ENCODE results near the gene TMEM151A. TPM values are rescaled to one million over a fixed set of nuclear protein-coding genes. Genes with fewer than 3 reads are reported as not detected.

Gene TMEM151A
- total RNA-seq, 1 donor = 0.36 TPM

- Histone ChIP-seq H2AFZ (ENCODE audit: low read length) (no peak overlapping the region), H3K36me3 (ENCODE audit: insufficient read depth, low read length) (peaks cover 45% of the 10 kb centered on the region), H3K9me3 (ENCODE audit: low read depth, low read length) (no peaks in the 10 kb centered on the region), H3K79me2 (ENCODE audit: insufficient read depth, low read length) (peaks cover 42% of the 10 kb centered on the region), H3K4me3 (ENCODE audit: insufficient read depth, low read length) (no peak overlapping the region), H3K4me1 (ENCODE audit: insufficient read depth, low read length) (peaks cover 38% of the 10 kb centered on the region), H3K27ac (ENCODE audit: low read depth, low read length) (no peak overlapping the region), H4K20me1 (ENCODE audit: insufficient read depth, low read length) (peaks cover 24% of the 10 kb centered on the region), H3K4me2 (ENCODE audit: insufficient read depth, low read length) (no peak overlapping the region), H3K27me3 (ENCODE audit: insufficient read depth, low read length) (no peaks in the 10 kb centered on the region)
- DNase-seq (ENCODE audit: insufficient read length, low spot score, missing footprints) = peak; percentile 41
- TF ChIP-seq CTCF (IDR thresholded peaks at IDR 0.05; ENCODE audit: extremely low read depth, low read depth, low read length) = no peak
These were observed 47.5 kb downstream of the TMEM151A start for GRCh38 chr11:66339162-66339675.

GRCh38 chr11:66339686-66340483, 48.2 kb downstream of the TMEM151A start:
- Histone ChIP-seq H3K27ac (ENCODE audit: low read depth, low read length) (no peak overlapping the region), H2AFZ (ENCODE audit: low read length) (no peak overlapping the region)
- no peak for DNase-seq (ENCODE audit: insufficient read length, low spot score, missing footprints)

GRCh38 chr11:66340596-66341501, 49.2 kb downstream of the TMEM151A start:
- Histone ChIP-seq H4K20me1 (ENCODE audit: insufficient read depth, low read length) (peaks cover 11% of the 10 kb centered on the region), H3K4me2 (ENCODE audit: insufficient read depth, low read length) (no peak overlapping the region), H3K36me3 (ENCODE audit: insufficient read depth, low read length) (peaks cover 45% of the 10 kb centered on the region), H3K4me1 (ENCODE audit: insufficient read depth, low read length) (peaks cover 41% of the 10 kb centered on the region), H3K27ac (ENCODE audit: low read depth, low read length) (no peak overlapping the region), H3K9me3 (ENCODE audit: low read depth, low read length) (no peaks in the 10 kb centered on the region), H3K4me3 (ENCODE audit: insufficient read depth, low read length) (no peak overlapping the region), H3K27me3 (ENCODE audit: insufficient read depth, low read length) (no peaks in the 10 kb centered on the region), H2AFZ (ENCODE audit: low read length) (no peak overlapping the region), H3K79me2 (ENCODE audit: insufficient read depth, low read length) (peaks cover 33% of the 10 kb centered on the region)
- no peak for TF ChIP-seq CTCF (IDR thresholded peaks at IDR 0.05; ENCODE audit: extremely low read depth, low read depth, low read length)
- DNase-seq (ENCODE audit: insufficient read length, low spot score, missing footprints) = no peak

More at GRCh38 chr11:66339686-66340483, 48.2 kb downstream of the TMEM151A start:
- Histone ChIP-seq H3K79me2 (ENCODE audit: insufficient read depth, low read length) (peaks cover 42% of the 10 kb centered on the region), H3K9me3 (ENCODE audit: low read depth, low read length) (no peaks in the 10 kb centered on the region), H3K27me3 (ENCODE audit: insufficient read depth, low read length) (no peaks in the 10 kb centered on the region), H3K4me2 (ENCODE audit: insufficient read depth, low read length) (no peak overlapping the region), H3K36me3 (ENCODE audit: insufficient read depth, low read length) (peaks cover 45% of the 10 kb centered on the region), H3K4me3 (ENCODE audit: insufficient read depth, low read length) (no peak overlapping the region), H3K4me1 (ENCODE audit: insufficient read depth, low read length) (peaks cover 39% of the 10 kb centered on the region), H4K20me1 (ENCODE audit: insufficient read depth, low read length) (peaks cover 18% of the 10 kb centered on the region)
- TF ChIP-seq CTCF (IDR thresholded peaks at IDR 0.05; ENCODE audit: extremely low read depth, low read depth, low read length) = no peak
